Measurements from ENCODE around the gene ACYP2. TPM values are rescaled to one million over a fixed set of nuclear protein-coding genes. Genes with fewer than 3 reads are reported as not detected.
"Not testable (repeated sequence)": the region's sequence is repeated elsewhere in the genome, so short reads cannot be mapped to it uniquely, and the experiment has no call there.

Gene ACYP2
- total RNA-seq, 6 experiments from 2014 or later: 8.6 to 15.8 (median 9.8) TPM

- peaks cover 20% of the 10 kb centered on the region for H3K36me3 Mint-ChIP-seq (ENCODE audit: low read depth)
- TF ChIP-seq CTCF (IDR thresholded peaks at IDR 0.05): no peak
- peaks cover 30% of the 10 kb centered on the region for H3K4me1 Mint-ChIP-seq (ENCODE audit: low read depth)
- H3K27ac Mint-ChIP-seq: no peak overlapping the region
- no peak for DNase-seq
- H3K4me3 Mint-ChIP-seq: no peak overlapping the region
- no peaks in the 10 kb centered on the region; the same call in 1 of the 2 replicates for H3K27me3 Mint-ChIP-seq (ENCODE audit: insufficient read depth)
- peaks cover 6% of the 10 kb centered on the region for H3K9me3 Mint-ChIP-seq
Measured at GRCh38 chr2:54120950-54121349, 5.5 kb downstream of the ACYP2 start.

- no peak for TF ChIP-seq CTCF (IDR thresholded peaks at IDR 0.05)
- Mint-ChIP-seq H3K27ac (peak overlapping the region; percentile 75), H3K4me1 (ENCODE audit: low read depth) (peaks cover 24% of the 10 kb centered on the region), H3K9me3 (no peaks in the 10 kb centered on the region), H3K27me3 (ENCODE audit: insufficient read depth) (no peaks in the 10 kb centered on the region), H3K36me3 (ENCODE audit: low read depth) (peaks cover 13% of the 10 kb centered on the region), H3K4me3 (peak overlapping the region; percentile 72)
- no peak for DNase-seq
Measured at GRCh38 chr2:54122171-54122935, 6.9 kb downstream of the ACYP2 start.

GRCh38 chr2:54122939-54123338 is 7.5 kb downstream of the ACYP2 start:
- Mint-ChIP-seq H3K36me3 (ENCODE audit: low read depth) (peaks cover 11% of the 10 kb centered on the region), H3K27me3 (ENCODE audit: insufficient read depth) (no peaks in the 10 kb centered on the region), H3K4me3 (peak overlapping the region; percentile 72), H3K4me1 (ENCODE audit: low read depth) (peaks cover 24% of the 10 kb centered on the region), H3K9me3 (no peaks in the 10 kb centered on the region), H3K27ac (peak overlapping the region; percentile 75)
- DNase-seq: peak; percentile 86
- no peak for TF ChIP-seq CTCF (IDR thresholded peaks at IDR 0.05)

- H3K27ac Mint-ChIP-seq; H3K27me3 Mint-ChIP-seq (ENCODE audit: insufficient read depth); H3K4me3 Mint-ChIP-seq; H3K9me3 Mint-ChIP-seq; H3K36me3 Mint-ChIP-seq (ENCODE audit: low read depth); DNase-seq: not testable (repeated sequence)
- H3K4me1 Mint-ChIP-seq (ENCODE audit: low read depth): peaks cover 17% of the 10 kb centered on the region
Measured at GRCh38 chr2:54127174-54127573, 11.8 kb downstream of the ACYP2 start.

- Mint-ChIP-seq H3K9me3 (no peaks in the 10 kb centered on the region), H3K4me1 (ENCODE audit: low read depth) (no peaks in the 10 kb centered on the region), H3K4me3 (no peak overlapping the region), H3K27ac (no peak overlapping the region), H3K27me3 (ENCODE audit: insufficient read depth) (no peaks in the 10 kb centered on the region; the same call in 1 of the 2 replicates), H3K36me3 (ENCODE audit: low read depth) (peaks cover 4% of the 10 kb centered on the region; the same call in 1 of the 2 replicates)
- TF ChIP-seq CTCF (IDR thresholded peaks at IDR 0.05): no peak
- no peak for DNase-seq
Measured at GRCh38 chr2:54133056-54133455, 17.6 kb downstream of the ACYP2 start.

- no peaks in the 10 kb centered on the region for H3K9me3 Mint-ChIP-seq
- H3K36me3 Mint-ChIP-seq (ENCODE audit: low read depth): peaks cover 4% of the 10 kb centered on the region; the same call in 1 of the 2 replicates
- no peak overlapping the region for H3K4me3 Mint-ChIP-seq
- no peaks in the 10 kb centered on the region; the same call in 1 of the 2 replicates for H3K27me3 Mint-ChIP-seq (ENCODE audit: insufficient read depth)
- H3K27ac Mint-ChIP-seq: no peak overlapping the region
- no peaks in the 10 kb centered on the region for H3K4me1 Mint-ChIP-seq (ENCODE audit: low read depth)
- DNase-seq: no peak
- no peak for TF ChIP-seq CTCF (IDR thresholded peaks at IDR 0.05)
Measured at GRCh38 chr2:54139210-54139609, 23.8 kb downstream of the ACYP2 start.

Data from HFFc6 (cell line).